WI38 (cell line): ENCODE results near the gene ABCD1.
A peak's percentile ranks its signal among the peaks of the same experiment; 100 is the strongest.
"Not testable (repeated sequence)": the region's sequence is repeated elsewhere in the genome, so short reads cannot be mapped to it uniquely, and the experiment has no call there.

Experiments
- H3K4me3 ChIP-seq: 2 replicates; pipeline ENCODE4 v1.5.1; 2011; ENCODE audit warnings: low read depth, mild to moderate bottlenecking, control low read depth, low read length
- CTCF ChIP-seq: IDR thresholded peaks from 2 replicates; pipeline ENCODE4 v1.5.1; 2012; ENCODE audit warnings: low read depth, mild to moderate bottlenecking, control low read depth, low read length

The ABCD1 gene

GRCh38 chrX:153744210-153745066, 19.8 kb downstream of the ABCD1 start:
- H3K4me3 ChIP-seq: no peak overlapping the region
- 0 out of 2 replicates have a peak, but pooled peaks have one; percentile 5 for TF ChIP-seq CTCF

DNA sequence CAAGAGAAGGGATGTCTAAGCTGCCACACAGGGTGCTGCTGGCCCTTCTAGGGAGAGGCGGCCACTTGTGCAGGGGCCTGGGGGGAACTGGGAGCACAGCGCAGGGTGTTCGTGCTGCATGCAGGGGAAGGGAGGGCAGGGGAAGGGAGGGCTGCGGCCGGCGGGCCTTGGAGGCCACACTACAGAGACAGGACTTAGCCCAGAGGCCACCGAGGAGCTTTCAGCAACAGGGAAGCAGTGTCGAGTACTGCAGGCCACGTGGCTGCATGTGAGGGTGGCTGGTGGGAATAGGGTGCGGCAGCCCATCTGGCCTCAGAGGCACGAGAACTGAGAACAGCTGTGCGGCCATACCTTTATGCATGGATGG, 20.4 kb downstream of the ABCD1 start:
- not testable (repeated sequence) for H3K4me3 ChIP-seq

DNA sequence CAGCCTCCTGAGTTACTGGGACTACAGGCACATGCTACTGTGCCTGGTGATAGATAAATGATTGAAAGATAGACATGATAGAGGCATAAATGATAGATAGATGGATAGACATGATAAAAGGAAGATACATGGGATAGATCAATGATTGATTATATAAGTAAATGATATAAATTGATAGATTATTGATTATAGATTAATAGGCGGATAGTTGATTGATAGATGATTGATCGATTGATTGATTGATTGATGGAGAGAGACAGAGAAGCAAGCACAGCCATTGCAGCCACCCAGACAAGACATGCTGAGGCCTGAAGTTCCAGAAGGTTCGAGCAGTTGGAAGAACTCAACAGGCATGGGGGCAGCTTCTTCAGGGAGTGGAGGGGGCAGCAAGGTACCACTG, 21.7 kb downstream of the ABCD1 start:
- no peak overlapping the region for H3K4me3 ChIP-seq
- TF ChIP-seq CTCF: no peak

DNA sequence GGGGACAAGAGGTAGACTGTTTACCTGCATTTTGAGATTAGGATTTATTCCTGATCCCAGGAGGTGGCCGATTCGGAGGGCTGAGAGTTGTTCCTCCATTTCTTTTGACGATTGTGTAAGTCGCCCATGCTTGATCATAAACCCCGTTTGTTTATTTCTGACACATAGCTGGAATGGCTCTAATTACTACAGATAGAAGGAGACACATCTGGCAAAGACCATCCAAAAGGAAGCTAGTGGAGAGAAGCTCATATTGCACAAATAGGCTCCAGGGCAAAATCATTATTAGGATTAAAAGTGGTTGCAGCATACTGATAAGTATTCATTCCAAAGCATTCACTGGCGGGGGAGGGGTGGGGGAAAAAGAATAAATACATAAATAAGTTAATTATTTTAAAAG, 22.3 kb downstream of the ABCD1 start:
- not testable (repeated sequence) for H3K4me3 ChIP-seq

DNA sequence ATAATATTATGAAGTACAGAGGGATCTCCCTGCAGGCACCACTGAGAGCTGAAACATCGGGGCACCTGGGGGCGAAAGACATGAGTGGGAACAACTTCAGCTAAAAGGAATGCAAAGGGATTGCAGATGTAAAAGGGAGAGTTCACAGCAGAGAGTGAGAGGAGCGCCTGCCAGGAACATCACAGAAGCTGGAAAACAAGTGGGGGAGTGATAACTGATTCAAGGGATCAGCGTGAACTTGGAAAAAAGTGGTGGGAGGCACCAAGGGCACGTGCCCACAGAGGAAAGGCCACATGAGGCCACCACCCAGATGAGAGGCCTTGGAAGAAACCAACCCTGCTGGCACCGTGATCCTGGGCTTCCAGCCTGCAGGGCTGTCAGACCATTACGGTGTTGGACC, 24.4 kb downstream of the ABCD1 start:
- not testable (repeated sequence) for H3K4me3 ChIP-seq

GRCh38 chrX:153750127-153750774, 25.6 kb downstream of the ABCD1 start:
- no peak for TF ChIP-seq CTCF
- no peak overlapping the region for H3K4me3 ChIP-seq

GRCh38 chrX:153755136-153755535, 30.5 kb downstream of the ABCD1 start:
- no peak overlapping the region for H3K4me3 ChIP-seq
- no peak for TF ChIP-seq CTCF

DNA sequence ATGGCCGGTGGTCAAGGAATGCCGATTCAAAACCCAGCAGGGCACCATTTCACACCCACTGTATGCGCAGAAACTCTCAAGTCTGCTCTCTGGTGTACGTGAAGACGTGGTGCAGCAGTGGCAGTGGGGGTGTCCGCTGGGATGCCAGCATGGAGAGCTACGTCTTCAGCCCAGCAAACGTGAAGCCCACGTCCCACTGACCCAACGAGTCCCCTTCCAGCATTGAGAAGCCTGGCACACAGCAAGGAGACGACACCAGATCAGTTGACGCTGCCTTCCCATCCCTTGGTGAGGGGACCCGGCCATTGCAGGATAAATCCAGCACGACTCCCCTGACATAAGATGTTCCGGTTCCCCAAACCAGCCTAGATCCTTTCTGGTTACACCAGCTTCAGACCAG, 37.2 kb downstream of the ABCD1 start:
- TF ChIP-seq CTCF: no peak
- H3K4me3 ChIP-seq: no peak overlapping the region
